H1 (cell line): ENCODE results near the gene SKIC3. TPM values are rescaled to one million over a fixed set of nuclear protein-coding genes. Genes with fewer than 3 reads are reported as not detected.

Experiments used
- CTCF ChIA-PET: fragments of 300-600 bp; sonication (Branson Sonifier 250); formaldehyde crosslinking; loops from one replicate; lab custom pipeline; 2021; ENCODE audit not compliant: partially characterized antibody; lab: Charles Lee
- POLR2A ChIA-PET: fragments of 300-600 bp; sonication (Branson Sonifier 250); formaldehyde crosslinking; loops from one replicate; lab custom pipeline; 2021; ENCODE audit warnings: inconsistent platforms; ENCODE audit not compliant: partially characterized antibody; lab: Charles Lee
- DNase-seq, 2 experiments: peaks; one replicate each; pipeline versions ENCODE4 v3.0.0 to v3.0.0-alpha.2; 2010 to 2022; ENCODE audit warnings: low spot score in 2 of 2, low read depth in 1 of 2, mixed read lengths in 1 of 2
- FAIRE-seq: peaks from 2 replicates; lab custom pipeline; 2011; peaks lifted over from hg19 to GRCh38; lab: Jason Lieb, UNC
- H2AFZ ChIP-seq: 2 replicates; pipeline ENCODE4 v1.8.1; 2012; ENCODE audit warnings: low read length, inconsistent platforms
- H2AK5ac ChIP-seq: 2 replicates; pipeline ENCODE4 v1.6.1; 2013; ENCODE audit warnings: low read depth, low read length
- H2BK120ac ChIP-seq: replicated peaks from 2 replicates; pipeline ENCODE3; 2013; ENCODE audit warnings: low read depth, low read length, inconsistent platforms
- H2BK12ac ChIP-seq: 2 replicates; pipeline ENCODE4 v1.6.1; 2013; ENCODE audit warnings: low read depth, low read length
- H2BK15ac ChIP-seq: 2 replicates; pipeline ENCODE4 v1.6.1; 2013; ENCODE audit warnings: low read length
- H2BK20ac ChIP-seq: 2 replicates; pipeline ENCODE4 v1.6.1; 2013; ENCODE audit warnings: low read length
- H2BK5ac ChIP-seq: 2 replicates; pipeline ENCODE4 v1.6.1; 2013; ENCODE audit warnings: low read depth, low read length
- H3K14ac ChIP-seq: 2 replicates; pipeline ENCODE4 v1.6.1; 2013; ENCODE audit warnings: inconsistent platforms; ENCODE audit not compliant: insufficient read length
- H3K18ac ChIP-seq: 2 replicates; pipeline ENCODE4 v1.6.1; 2013; ENCODE audit warnings: low read length; ENCODE audit errors: extremely low read depth
- H3K23ac ChIP-seq: 2 replicates; pipeline ENCODE4 v1.6.1; 2013; ENCODE audit warnings: inconsistent platforms; ENCODE audit not compliant: insufficient read length
- H3K23me2 ChIP-seq: 2 replicates; pipeline ENCODE4 v1.6.1; 2013; ENCODE audit warnings: low read depth, low read length
- H3K27ac ChIP-seq: 2 replicates; pipeline ENCODE4 v1.6.1; 2011; ENCODE audit warnings: low read depth, low read length, inconsistent platforms
- H3K27me3 ChIP-seq, 4 experiments: replicated peaks in 1 of 4; 1 replicate in 1 of 4; 2 replicates in 3 of 4; pipeline versions ENCODE4 v1.6.1 to v1.8.1; 2011 to 2013; ENCODE audit warnings: low read length in 3 of 4, mild to moderate bottlenecking in 3 of 4, inconsistent platforms in 2 of 4, mixed read lengths in 2 of 4, moderate library complexity in 1 of 4; ENCODE audit not compliant: control insufficient read depth in 3 of 4, insufficient read depth in 3 of 4; ENCODE audit errors: extremely low read depth in 1 of 4
- H3K36me3 ChIP-seq, 4 experiments: 2 replicates each; pipeline versions ENCODE4 v1.6.1 to v1.8.1; 2011 to 2013; ENCODE audit warnings: mild to moderate bottlenecking in 4 of 4, low read length in 3 of 4, moderate library complexity in 2 of 4, control low read depth in 1 of 4, inconsistent platforms in 1 of 4; ENCODE audit not compliant: insufficient read depth in 4 of 4, control insufficient read depth in 2 of 4
- H3K4ac ChIP-seq: replicated peaks from 2 replicates; pipeline ENCODE3; 2013; ENCODE audit warnings: low read length, low read depth, mixed read lengths, inconsistent platforms; ENCODE audit not compliant: insufficient read length
- H3K4me1 ChIP-seq, 4 experiments: replicated peaks in 1 of 4; 1 replicate in 1 of 4; 2 replicates in 3 of 4; pipeline versions ENCODE4 v1.6.1 to v1.8.1; 2011 to 2013; ENCODE audit warnings: low read length in 3 of 4, inconsistent platforms in 2 of 4, mixed read lengths in 1 of 4; ENCODE audit not compliant: insufficient read depth in 4 of 4, control insufficient read depth in 3 of 4
- H3K4me2 ChIP-seq, 2 experiments: 2 replicates each; pipeline versions ENCODE4 v1.6.1 to v1.8.1; 2011 to 2013; ENCODE audit warnings: low read depth in 2 of 2, low read length in 2 of 2, control low read depth in 1 of 2, inconsistent platforms in 1 of 2, mild to moderate bottlenecking in 1 of 2; ENCODE audit not compliant: insufficient read depth in 1 of 2
- H3K4me3 ChIP-seq, 4 experiments: fragments of 200-600, 300-600 bp in 1 of 4; sonication (generic), shearing (Covaris generic), sonication (Bioruptor Twin) in 1 of 4; 2 replicates each; pipeline versions ENCODE4 v1.5.1 to v1.8.1; 2011 to 2016; ENCODE audit warnings: low read length in 4 of 4, low read depth in 3 of 4, control low read depth in 2 of 4, inconsistent platforms in 2 of 4, mild to moderate bottlenecking in 2 of 4, mixed read lengths in 1 of 4, moderate library complexity in 1 of 4; ENCODE audit not compliant: insufficient read depth in 2 of 4; ENCODE audit errors: extremely low read depth in 1 of 4
- H3K56ac ChIP-seq: replicated peaks from 2 replicates; pipeline ENCODE3; 2013; ENCODE audit warnings: low read depth, mild to moderate bottlenecking, mixed read lengths, low read length, inconsistent platforms; ENCODE audit not compliant: insufficient read length
- H3K79me1 ChIP-seq: 2 replicates; pipeline ENCODE4 v1.6.1; 2013; ENCODE audit warnings: low read depth, low read length, control low read depth
- H3K79me2 ChIP-seq, 2 experiments: 2 replicates each; pipeline versions ENCODE4 v1.6.1 to v1.8.1; 2012 to 2013; ENCODE audit warnings: low read length in 2 of 2, mild to moderate bottlenecking in 2 of 2, inconsistent platforms in 1 of 2; ENCODE audit not compliant: insufficient read depth in 2 of 2, control insufficient read depth in 1 of 2
- H3K9ac ChIP-seq, 4 experiments: replicated peaks in 1 of 4; 1 replicate in 1 of 4; 2 replicates in 3 of 4; pipeline versions ENCODE4 v1.6.1 to v1.8.1; 2011 to 2013; ENCODE audit warnings: low read depth in 3 of 4, low read length in 3 of 4, control low read depth in 2 of 4, mild to moderate bottlenecking in 2 of 4, moderate library complexity in 2 of 4, inconsistent platforms in 1 of 4; ENCODE audit errors: extremely low read depth in 1 of 4
- H3K9me3 ChIP-seq, 2 experiments: 2 replicates each; pipeline versions ENCODE4 v1.6.1 to v1.8.1; 2012 to 2013; ENCODE audit warnings: mild to moderate bottlenecking in 2 of 2, moderate library complexity in 2 of 2, control low read depth in 1 of 2, inconsistent platforms in 1 of 2, low read depth in 1 of 2, low read length in 1 of 2, mixed read lengths in 1 of 2; ENCODE audit not compliant: insufficient read depth in 2 of 2
- H4K20me1 ChIP-seq, 2 experiments: replicated peaks in 1 of 2; 2 replicates each; pipeline versions ENCODE3 to v1.8.1; 2011 to 2013; ENCODE audit warnings: inconsistent platforms in 2 of 2, low read length in 2 of 2, mild to moderate bottlenecking in 1 of 2; ENCODE audit not compliant: insufficient read depth in 2 of 2, control insufficient read depth in 1 of 2
- H4K5ac ChIP-seq: 2 replicates; pipeline ENCODE4 v1.6.1; 2013; ENCODE audit warnings: low read length, low read depth, mixed read lengths, inconsistent platforms; ENCODE audit not compliant: insufficient read length
- H4K8ac ChIP-seq: 2 replicates; pipeline ENCODE4 v1.8.0; 2013; ENCODE audit warnings: mild to moderate bottlenecking, moderate library complexity, low read length, inconsistent platforms; ENCODE audit not compliant: insufficient read depth; ENCODE audit errors: extremely low read depth
- H4K91ac ChIP-seq: replicated peaks from 2 replicates; pipeline ENCODE3; 2013; ENCODE audit warnings: low read length, mixed read lengths, inconsistent platforms; ENCODE audit not compliant: insufficient read length
- ATF3 ChIP-seq: IDR thresholded peaks from 2 replicates; pipeline ENCODE4 v1.6.1; 2011; ENCODE audit warnings: low read depth, mild to moderate bottlenecking, low read length; ENCODE audit not compliant: insufficient read depth
- CBX8 ChIP-seq: fragments of 300-800, 300-1000 bp; sonication (generic); IDR thresholded peaks from 2 replicates; pipeline ENCODE4 v1.7.1; 2016; ENCODE audit warnings: low read depth, low read length, borderline replicate concordance
- JUND ChIP-seq: IDR thresholded peaks from 2 replicates; pipeline ENCODE4 v1.6.1; 2011; ENCODE audit warnings: mild to moderate bottlenecking, improper control_type of control experiment, low read length
- SIRT6 ChIP-seq: IDR thresholded peaks from one replicate; pipeline ENCODE4 v1.7.1; 2012; ENCODE audit warnings: low read length, inconsistent platforms
- USF2 ChIP-seq: IDR thresholded peaks from 2 replicates; pipeline ENCODE4 v1.6.1; 2011; ENCODE audit warnings: low read length, improper control_type of control experiment
- ZNF274 ChIP-seq: IDR thresholded peaks from 2 replicates; pipeline ENCODE4 v1.7.0; 2012; ENCODE audit warnings: low read length, borderline replicate concordance; ENCODE audit errors: extremely low read depth
- WGBS, 2 experiments: shearing (Covaris generic) in 1 of 2; methylation state at CpG; one replicate each; pipeline versions ENCODE4 v1.1.6 to v1.1.7; 2013 to 2015; ENCODE audit warnings: low lambda C conversion rate in 2 of 2, mixed read lengths in 2 of 2, inconsistent platforms in 1 of 2, low coverage in 1 of 2, missing lambda C conversion rate in 1 of 2; ENCODE audit not compliant: insufficient replicate concordance in 2 of 2, insufficient coverage in 1 of 2, insufficient read length in 1 of 2; ENCODE audit errors: extremely low coverage in 1 of 2, missing lambda C conversion rate in 1 of 2; 5-methylcytosine and 5-hydroxymethylcytosine counted together
- polyA plus RNA-seq, 7 experiments: library from polyadenylated mRNA; depleted of rRNA in 3 of 7; stranded (reverse) in 5 of 7; unstranded in 2 of 7; fragments of >200 nt in 5 of 7; fragments of 200-250 nt in 2 of 7; gene quantifications; 1 replicate in 5 of 7; 2 replicates in 1 of 7; 4 replicates in 1 of 7; pipeline versions ENCODE4 v1.2.1 to v1.2.3, GENCODE V29; 2011 to 2013; ENCODE audit warnings: missing spikeins in 2 of 7, mixed read lengths in 2 of 7
- total RNA-seq: library from RNA; stranded (reverse); fragmentation: NEBNext Ultra II Directional; extraction: Animal tissue kit (Norgen Biotek cat#: 25700); gene quantifications from 2 replicates; pipeline ENCODE4 v1.2.1, GENCODE V29; 2021

SKIC3 gene
- total and polyA plus RNA-seq, 2 of the 8 experiments (the other 6 are each of a cell fraction or from before 2014, with no cell fraction given): 13.7 to 53.7 TPM

- no peak overlapping the region for H2AFZ ChIP-seq
- no peaks in the 10 kb centered on the region for H3K9me3 ChIP-seq
- H3K23me2 ChIP-seq: no peaks in the 10 kb centered on the region
- H3K4me3 ChIP-seq: no peak overlapping the region
- H2BK5ac ChIP-seq: no peak overlapping the region
- no peak overlapping the region for H3K27ac ChIP-seq
- H3K4me1 ChIP-seq: no peaks in the 10 kb centered on the region
- peaks cover 0 to 61% (median 19%) of the 10 kb centered on the region in 4 experiments; a peak in 7 of 8 replicates for H3K36me3 ChIP-seq
- H3K14ac ChIP-seq: no peak overlapping the region
- H4K91ac ChIP-seq: no peak overlapping the region
- no peak overlapping the region for H3K9ac ChIP-seq
- DNase-seq (no peak), FAIRE-seq (no peak)
- no peak overlapping the region for H3K18ac ChIP-seq
- no peak overlapping the region for H4K5ac ChIP-seq
- no peaks in the 10 kb centered on the region for H3K27me3 ChIP-seq
- no peaks in the 10 kb centered on the region for H3K79me1 ChIP-seq
- POLR2A ChIA-PET: no interaction called here
- H4K8ac ChIP-seq: no peak overlapping the region
- H3K23ac ChIP-seq: no peak overlapping the region
- H3K56ac ChIP-seq: no peak overlapping the region
- H2AK5ac ChIP-seq: no peak overlapping the region
- no peak overlapping the region for H2BK15ac ChIP-seq
- no peak overlapping the region for H2BK120ac ChIP-seq
- H3K4ac ChIP-seq: no peak overlapping the region
- no peak overlapping the region for H3K4me2 ChIP-seq
- H4K20me1 ChIP-seq: no peaks in the 10 kb centered on the region
- CTCF ChIA-PET: no interaction called here
- H3K79me2 ChIP-seq: no peaks in the 10 kb centered on the region
- H2BK12ac ChIP-seq: no peak overlapping the region
- WGBS, 2 experiments: 97% methylated on average over 1 of the region's 1 CpG; no CpG with 5 or more reads in 1 of the 2 experiments
- H2BK20ac ChIP-seq: no peak overlapping the region
- TF ChIP-seq ATF3: no peak
- no peak for TF ChIP-seq SIRT6
- TF ChIP-seq CBX8: no peak
- no peak for TF ChIP-seq ZNF274
- no peak for TF ChIP-seq JUND
- TF ChIP-seq USF2: no peak
These were observed 35.1 kb downstream of the SKIC3 start for GRCh38 chr5:95519681-95520080.
